Measurements from ENCODE around the gene TRAM2.
A peak's percentile ranks its signal among the peaks of the same experiment; 100 is the strongest.

The TRAM2 gene

GRCh38 chr6:52513464-52513863, 63.4 kb downstream of the TRAM2 start:
- ChIA-PET CTCF (no interaction called here), POLR2A (no interaction called here)
- Histone ChIP-seq H3K4me3 (ENCODE audit: control insufficient read depth in 1 of 7, extremely low read depth in 1 of 7, insufficient read depth in 4 of 7, low read depth in 2 of 7, low read length in 6 of 7) (no peak overlapping the region), H3K9me3 (ENCODE audit: control extremely low read depth in 1 of 5, control insufficient read depth in 4 of 5, insufficient read depth in 2 of 5, low read depth in 1 of 5, low read length in 4 of 5) (no peaks in the 10 kb centered on the region), H3K27ac (ENCODE audit: insufficient read depth in 1 of 2, low read depth in 1 of 2, low read length in 2 of 2, poor library complexity in 1 of 2, severe bottlenecking in 2 of 2) (no peak overlapping the region), H3K27me3 (replicated peaks in 2 of 5; ENCODE audit: control insufficient read depth in 4 of 5, insufficient read depth in 5 of 5, low read length in 4 of 5) (no peaks in the 10 kb centered on the region), H3K36me3 (ENCODE audit: control insufficient read depth in 4 of 4, insufficient read depth in 4 of 4, low read length in 3 of 4) (peaks cover 0 to 53% (median 44%) of the 10 kb centered on the region in 4 experiments), H3K4me1 (ENCODE audit: control extremely low read depth in 1 of 4, control insufficient read depth in 4 of 4, insufficient read depth in 4 of 4, low read length in 3 of 4) (no peaks in the 10 kb centered on the region)
- 96% methylated on average over 2 of the region's 2 CpGs for WGBS (ENCODE audit: insufficient coverage)
- DNase-seq, result no peak

- CTCF ChIA-PET, result no interaction called here
These were observed 64.7 kb downstream of the TRAM2 start for GRCh38 chr6:52512199-52512598.

GRCh38 chr6:52511572-52512151, 65.2 kb downstream of the TRAM2 start:
- Histone ChIP-seq H3K27me3 (replicated peaks in 2 of 5; ENCODE audit: control insufficient read depth in 4 of 5, insufficient read depth in 5 of 5, low read length in 4 of 5) (no peaks in the 10 kb centered on the region), H3K4me3 (ENCODE audit: control insufficient read depth in 1 of 7, extremely low read depth in 1 of 7, insufficient read depth in 4 of 7, low read depth in 2 of 7, low read length in 6 of 7) (no peak overlapping the region), H3K4me1 (ENCODE audit: control extremely low read depth in 1 of 4, control insufficient read depth in 4 of 4, insufficient read depth in 4 of 4, low read length in 3 of 4) (no peaks in the 10 kb centered on the region), H3K27ac (ENCODE audit: insufficient read depth in 1 of 2, low read depth in 1 of 2, low read length in 2 of 2, poor library complexity in 1 of 2, severe bottlenecking in 2 of 2) (peak overlapping the region in 1 of 2 experiments; percentile 23), H3K9me3 (ENCODE audit: control extremely low read depth in 1 of 5, control insufficient read depth in 4 of 5, insufficient read depth in 2 of 5, low read depth in 1 of 5, low read length in 4 of 5) (no peaks in the 10 kb centered on the region), H3K36me3 (ENCODE audit: control insufficient read depth in 4 of 4, insufficient read depth in 4 of 4, low read length in 3 of 4) (peaks cover 2 to 66% (median 56%) of the 10 kb centered on the region in 4 experiments)
- ChIA-PET POLR2A (no interaction called here), CTCF (no interaction called here)
- WGBS (ENCODE audit: insufficient coverage), result 98% methylated on average over 5 of the region's 12 CpGs
- DNase-seq, result no peak

More at GRCh38 chr6:52512199-52512598, 64.7 kb downstream of the TRAM2 start:
- Histone ChIP-seq H3K27ac (ENCODE audit: insufficient read depth in 1 of 2, low read depth in 1 of 2, low read length in 2 of 2, poor library complexity in 1 of 2, severe bottlenecking in 2 of 2) (peak overlapping the region in 1 of 2 experiments; percentile 23), H3K27me3 (replicated peaks in 2 of 5; ENCODE audit: control insufficient read depth in 4 of 5, insufficient read depth in 5 of 5, low read length in 4 of 5) (no peaks in the 10 kb centered on the region), H3K4me1 (ENCODE audit: control extremely low read depth in 1 of 4, control insufficient read depth in 4 of 4, insufficient read depth in 4 of 4, low read length in 3 of 4) (no peaks in the 10 kb centered on the region), H3K9me3 (ENCODE audit: control extremely low read depth in 1 of 5, control insufficient read depth in 4 of 5, insufficient read depth in 2 of 5, low read depth in 1 of 5, low read length in 4 of 5) (no peaks in the 10 kb centered on the region), H3K4me3 (ENCODE audit: control insufficient read depth in 1 of 7, extremely low read depth in 1 of 7, insufficient read depth in 4 of 7, low read depth in 2 of 7, low read length in 6 of 7) (no peak overlapping the region), H3K36me3 (ENCODE audit: control insufficient read depth in 4 of 4, insufficient read depth in 4 of 4, low read length in 3 of 4) (peaks cover 2 to 64% (median 53%) of the 10 kb centered on the region in 4 experiments)
- POLR2A ChIA-PET, result no interaction called here
- DNase-seq, result no peak
- 100% methylated on average over 4 of the region's 4 CpGs for WGBS (ENCODE audit: insufficient coverage)

GRCh38 chr6:52511163-52511562, 65.7 kb downstream of the TRAM2 start:
- Histone ChIP-seq H3K4me1 (ENCODE audit: control extremely low read depth in 1 of 4, control insufficient read depth in 4 of 4, insufficient read depth in 4 of 4, low read length in 3 of 4) (no peaks in the 10 kb centered on the region), H3K27ac (ENCODE audit: insufficient read depth in 1 of 2, low read depth in 1 of 2, low read length in 2 of 2, poor library complexity in 1 of 2, severe bottlenecking in 2 of 2) (no peak overlapping the region)
- POLR2A ChIA-PET, result no interaction called here

GRCh38 chr6:52510213-52510562, 66.7 kb downstream of the TRAM2 start:
- Histone ChIP-seq H3K36me3 (ENCODE audit: control insufficient read depth in 4 of 4, insufficient read depth in 4 of 4, low read length in 3 of 4) (peaks cover 2 to 61% (median 45%) of the 10 kb centered on the region in 4 experiments), H3K4me1 (ENCODE audit: control extremely low read depth in 1 of 4, control insufficient read depth in 4 of 4, insufficient read depth in 4 of 4, low read length in 3 of 4) (peaks cover 0 to under 1% (median 0%) of the 10 kb centered on the region in 4 experiments), H3K27me3 (replicated peaks in 2 of 5; ENCODE audit: control insufficient read depth in 4 of 5, insufficient read depth in 5 of 5, low read length in 4 of 5) (no peaks in the 10 kb centered on the region), H3K4me3 (ENCODE audit: control insufficient read depth in 1 of 7, extremely low read depth in 1 of 7, insufficient read depth in 4 of 7, low read depth in 2 of 7, low read length in 6 of 7) (no peak overlapping the region), H3K9me3 (ENCODE audit: control extremely low read depth in 1 of 5, control insufficient read depth in 4 of 5, insufficient read depth in 2 of 5, low read depth in 1 of 5, low read length in 4 of 5) (no peaks in the 10 kb centered on the region), H3K27ac (ENCODE audit: insufficient read depth in 1 of 2, low read depth in 1 of 2, low read length in 2 of 2, poor library complexity in 1 of 2, severe bottlenecking in 2 of 2) (no peak overlapping the region)
- no peak for DNase-seq
- ChIA-PET CTCF (no interaction called here), POLR2A (no interaction called here)

More at GRCh38 chr6:52511163-52511562, 65.7 kb downstream of the TRAM2 start:
- H3K36me3 ChIP-seq (ENCODE audit: control insufficient read depth in 4 of 4, insufficient read depth in 4 of 4, low read length in 3 of 4), result peaks cover 2 to 64% (median 53%) of the 10 kb centered on the region in 4 experiments
- DNase-seq, result no peak
- WGBS (ENCODE audit: insufficient coverage), result 90% methylated on average over 10 of the region's 10 CpGs
- H3K9me3 ChIP-seq (ENCODE audit: control extremely low read depth in 1 of 5, control insufficient read depth in 4 of 5, insufficient read depth in 2 of 5, low read depth in 1 of 5, low read length in 4 of 5), result no peaks in the 10 kb centered on the region
- CTCF ChIA-PET, result no interaction called here
- H3K4me3 ChIP-seq (ENCODE audit: control insufficient read depth in 1 of 7, extremely low read depth in 1 of 7, insufficient read depth in 4 of 7, low read depth in 2 of 7, low read length in 6 of 7), result no peak overlapping the region
- H3K27me3 ChIP-seq (replicated peaks in 2 of 5; ENCODE audit: control insufficient read depth in 4 of 5, insufficient read depth in 5 of 5, low read length in 4 of 5), result no peaks in the 10 kb centered on the region

GRCh38 chr6:52509281-52510212, 67.3 kb downstream of the TRAM2 start:
- ChIA-PET POLR2A (no interaction called here), CTCF (interaction anchor here (1.6 kb wide), 1 partner anchor 16 kb away, joined by 4 read pairs; no protein-coding TSS in a partner anchor)
- no peak for DNase-seq
- peaks cover 0 to 7% (median 4%) of the 10 kb centered on the region in 4 experiments for H3K4me1 ChIP-seq (ENCODE audit: control extremely low read depth in 1 of 4, control insufficient read depth in 4 of 4, insufficient read depth in 4 of 4, low read length in 3 of 4)
- no peak overlapping the region for H3K4me3 ChIP-seq (ENCODE audit: control insufficient read depth in 1 of 7, extremely low read depth in 1 of 7, insufficient read depth in 4 of 7, low read depth in 2 of 7, low read length in 6 of 7)
- no peaks in the 10 kb centered on the region for H3K9me3 ChIP-seq (ENCODE audit: control extremely low read depth in 1 of 5, control insufficient read depth in 4 of 5, insufficient read depth in 2 of 5, low read depth in 1 of 5, low read length in 4 of 5)
- 97% methylated on average over 13 of the region's 14 CpGs for WGBS (ENCODE audit: insufficient coverage)
- no peak overlapping the region for H3K27ac ChIP-seq (ENCODE audit: insufficient read depth in 1 of 2, low read depth in 1 of 2, low read length in 2 of 2, poor library complexity in 1 of 2, severe bottlenecking in 2 of 2)
- H3K27me3 ChIP-seq (replicated peaks in 2 of 5; ENCODE audit: control insufficient read depth in 4 of 5, insufficient read depth in 5 of 5, low read length in 4 of 5), result no peaks in the 10 kb centered on the region
- peaks cover 2 to 62% (median 42%) of the 10 kb centered on the region in 4 experiments for H3K36me3 ChIP-seq (ENCODE audit: control insufficient read depth in 4 of 4, insufficient read depth in 4 of 4, low read length in 3 of 4)

GRCh38 chr6:52508261-52508739, 68.6 kb downstream of the TRAM2 start:
- DNase-seq, result no peak
- Histone ChIP-seq H3K27me3 (replicated peaks in 2 of 5; ENCODE audit: control insufficient read depth in 4 of 5, insufficient read depth in 5 of 5, low read length in 4 of 5) (no peaks in the 10 kb centered on the region), H3K9me3 (ENCODE audit: control extremely low read depth in 1 of 5, control insufficient read depth in 4 of 5, insufficient read depth in 2 of 5, low read depth in 1 of 5, low read length in 4 of 5) (no peaks in the 10 kb centered on the region), H3K36me3 (ENCODE audit: control insufficient read depth in 4 of 4, insufficient read depth in 4 of 4, low read length in 3 of 4) (peaks cover 2 to 54% (median 33%) of the 10 kb centered on the region in 4 experiments), H3K4me1 (ENCODE audit: control extremely low read depth in 1 of 4, control insufficient read depth in 4 of 4, insufficient read depth in 4 of 4, low read length in 3 of 4) (peaks cover 0 to 16% (median 14%) of the 10 kb centered on the region in 4 experiments), H3K4me3 (ENCODE audit: control insufficient read depth in 1 of 7, extremely low read depth in 1 of 7, insufficient read depth in 4 of 7, low read depth in 2 of 7, low read length in 6 of 7) (no peak overlapping the region), H3K27ac (ENCODE audit: insufficient read depth in 1 of 2, low read depth in 1 of 2, low read length in 2 of 2, poor library complexity in 1 of 2, severe bottlenecking in 2 of 2) (no peak overlapping the region)
- WGBS (ENCODE audit: insufficient coverage), result 83% methylated on average over 3 of the region's 5 CpGs
- POLR2A ChIA-PET, result interaction anchor here (0.6 kb wide), 1 partner anchor 37 kb away, joined by 4 read pairs; no protein-coding TSS in a partner anchor
- CTCF ChIA-PET, result interaction anchor here (1.2 to 1.6 kb wide), 2 partner anchors 15 to 92 kb away, joined by 4 to 5 read pairs; no protein-coding TSS in a partner anchor

All from common myeloid progenitor, CD34-positive (primary cell).